HepG2 (cell line): ENCODE results near the gene ADARB1. TPM values are rescaled to one million over a fixed set of nuclear protein-coding genes. Genes with fewer than 3 reads are reported as not detected.

Experiments
- ATAC-seq: fragments of 200-7000 bp; cut with Tn5 transposase; 3 replicates; pipeline ENCODE4 v1.9.1; 2020; ENCODE audit warnings: mild to moderate bottlenecking, moderate library complexity
- BruUV-seq: library from RNA; stranded (reverse); fragments of 400-500 nt; replicated peaks from 2 replicates; lab custom pipeline; 2021; lab: Mats Ljungman, UMichigan
- CTCF ChIA-PET: fragments of 300-600 bp; formaldehyde crosslinking; extraction: SDS; loops from one replicate; lab custom pipeline; 2021; ENCODE audit warnings: low total read pairs, inconsistent platforms, low intra/inter-chr PET ratio; lab: Yijun Ruan, JAX
- POLR2A ChIA-PET: fragments of 350-600 bp; sonication (Branson Sonifier 250); formaldehyde crosslinking; loops from one replicate; lab custom pipeline; 2020; ENCODE audit warnings: antibody characterized with exemption, inconsistent platforms; lab: Yijun Ruan, JAX
- DNase-seq: peaks from one replicate; pipeline ENCODE4 v3.0.0-alpha.2; 2015; ENCODE audit warnings: low spot score
- FAIRE-seq: peaks from 3 replicates; lab custom pipeline; 2011; peaks lifted over from hg19 to GRCh38; lab: Jason Lieb, UNC
- H2AFZ ChIP-seq: one replicate; pipeline ENCODE4 v1.6.1; 2011; ENCODE audit warnings: low read length, inconsistent platforms
- H3K27ac ChIP-seq: fragments of 300-600 bp; 3 replicates; pipeline ENCODE4 v1.8.0; 2011; ENCODE audit warnings: mixed run types, mild to moderate bottlenecking, mixed read lengths, low read length, inconsistent platforms; ENCODE audit not compliant: insufficient read depth; ENCODE audit errors: extremely low read length
- H3K27me3 ChIP-seq, 2 experiments: fragments of 200-600 bp in 1 of 2; 2 replicates in 1 of 2; 3 replicates in 1 of 2; pipeline versions ENCODE4 v1.6.0 to v1.8.0; 2011; ENCODE audit warnings: low read length in 2 of 2, mild to moderate bottlenecking in 2 of 2, moderate library complexity in 2 of 2, inconsistent platforms in 1 of 2; ENCODE audit not compliant: insufficient read depth in 2 of 2, control insufficient read depth in 1 of 2
- H3K36me3 ChIP-seq, 2 experiments: fragments of 200-600 bp in 1 of 2; replicated peaks in 1 of 2; 2 replicates in 1 of 2; 3 replicates in 1 of 2; pipeline versions ENCODE4 v1.5.1 to v1.8.0; 2011; ENCODE audit warnings: low read length in 2 of 2, inconsistent platforms in 1 of 2; ENCODE audit not compliant: insufficient read depth in 2 of 2, control insufficient read depth in 1 of 2
- H3K4me1 ChIP-seq: 2 replicates; pipeline ENCODE4 v1.5.1; 2012; ENCODE audit warnings: low read length, inconsistent platforms; ENCODE audit not compliant: insufficient read depth
- H3K4me2 ChIP-seq: 2 replicates; pipeline ENCODE4 v1.6.0; 2011; ENCODE audit warnings: low read depth, low read length, inconsistent platforms
- H3K4me3 ChIP-seq, 3 experiments: fragments of 200-600 bp in 1 of 3; sonication (generic), shearing (Covaris generic) in 1 of 3; replicated peaks in 1 of 3; 2 replicates each; pipeline ENCODE4 v1.5.1; 2011 to 2016; ENCODE audit warnings: low read length in 3 of 3, inconsistent platforms in 2 of 3, low read depth in 2 of 3, mild to moderate bottlenecking in 2 of 3, control low read depth in 1 of 3, mixed read lengths in 1 of 3; ENCODE audit not compliant: insufficient read depth in 1 of 3
- H3K79me2 ChIP-seq: one replicate; pipeline ENCODE4 v1.6.1; 2011; ENCODE audit warnings: low read length, inconsistent platforms; ENCODE audit not compliant: insufficient read depth
- H3K9ac ChIP-seq: 2 replicates; pipeline ENCODE4 v1.6.0; 2011; ENCODE audit warnings: mild to moderate bottlenecking, low read depth, low read length, inconsistent platforms; ENCODE audit not compliant: insufficient read depth
- H3K9me3 ChIP-seq: 2 replicates; pipeline ENCODE4 v1.5.1; 2012; ENCODE audit warnings: mild to moderate bottlenecking, low read length
- H4K20me1 ChIP-seq: 2 replicates; pipeline ENCODE4 v1.6.0; 2011; ENCODE audit warnings: inconsistent platforms, mild to moderate bottlenecking, low read length, moderate library complexity; ENCODE audit not compliant: insufficient read depth
- ATAD3A ChIP-seq: sonication (generic); formaldehyde crosslinking; IDR thresholded peaks from 2 replicates; pipeline ENCODE4 v1.4.0; 2020; ENCODE audit warnings: missing genetic modification reagents
- ELF1 ChIP-seq: sonication (generic); formaldehyde crosslinking; IDR thresholded peaks from 2 replicates; pipeline ENCODE4 v1.4.0; 2020; ENCODE audit warnings: missing genetic modification reagents
- FIP1L1 ChIP-seq: fragments of 200-400 bp; formaldehyde crosslinking; IDR thresholded peaks from 2 replicates; pipeline ENCODE4 v1.6.1; 2018; ENCODE audit warnings: low read depth, mild to moderate bottlenecking, low read length, moderate library complexity, borderline replicate concordance; ENCODE audit not compliant: insufficient read depth
- GRHL1 ChIP-seq: sonication (generic); formaldehyde crosslinking; conservative IDR thresholded peaks from 2 replicates; pipeline ENCODE4 v1.8.0; 2022; ENCODE audit warnings: missing genetic modification reagents
- IRF2 ChIP-seq: IDR thresholded peaks from 2 replicates; pipeline ENCODE4 v1.6.1; 2018; ENCODE audit warnings: missing genetic modification reagents, missing compliant biosample characterization
- ISL2 ChIP-seq: sonication (generic); formaldehyde crosslinking; IDR thresholded peaks from 2 replicates; pipeline ENCODE4 v1.5.0; 2020; ENCODE audit warnings: missing genetic modification reagents
- MIER2 ChIP-seq: IDR thresholded peaks from 2 replicates; pipeline ENCODE4 v1.6.1; 2016; ENCODE audit warnings: missing biosample characterization, missing genetic modification reagents
- PAX8 ChIP-seq: sonication (generic); formaldehyde crosslinking; IDR thresholded peaks from 2 replicates; pipeline ENCODE4 v1.8.0; 2022; ENCODE audit warnings: mild to moderate bottlenecking, missing genetic modification reagents, borderline replicate concordance
- PCBP2 ChIP-seq: fragments of 200-400 bp; formaldehyde crosslinking; optimal IDR thresholded peaks from 2 replicates; pipeline ENCODE3; 2018; ENCODE audit warnings: low read length, low read depth; ENCODE audit not compliant: poor library complexity, severe bottlenecking
- POLR2A ChIP-seq, 2 experiments: IDR thresholded peaks; 2 replicates each; pipeline ENCODE4 v1.6.1; 2011; ENCODE audit warnings: low read depth in 2 of 2, low read length in 2 of 2, mild to moderate bottlenecking in 1 of 2, moderate library complexity in 1 of 2; ENCODE audit not compliant: insufficient read depth in 1 of 2
- REXO4 ChIP-seq: sonication (generic); formaldehyde crosslinking; IDR thresholded peaks from 2 replicates; pipeline ENCODE4 v1.8.0; 2022; ENCODE audit warnings: missing genetic modification reagents, mild to moderate bottlenecking, borderline replicate concordance
- U2AF2 ChIP-seq: fragments of 200-400 bp; formaldehyde crosslinking; IDR thresholded peaks from 2 replicates; pipeline ENCODE4 v1.6.1; 2017; ENCODE audit warnings: low read depth, mild to moderate bottlenecking, low read length
- ZKSCAN1 ChIP-seq: fragments of 150-350 bp; IDR thresholded peaks from 2 replicates; pipeline ENCODE4 v1.6.1; 2014; ENCODE audit warnings: low read length
- ZNF24 ChIP-seq: fragments of 450-650 bp; IDR thresholded peaks from 2 replicates; pipeline ENCODE4 v1.6.1; 2017; ENCODE audit warnings: antibody characterized with exemption, mild to moderate bottlenecking
- ZNF276 ChIP-seq: sonication (generic); formaldehyde crosslinking; IDR thresholded peaks from 2 replicates; pipeline ENCODE4 v1.4.0; 2020; ENCODE audit warnings: mild to moderate bottlenecking, low read depth, missing genetic modification reagents
- ZNF563 ChIP-seq: sonication (generic); formaldehyde crosslinking; IDR thresholded peaks from 2 replicates; pipeline ENCODE4 v1.8.0; 2022; ENCODE audit warnings: mild to moderate bottlenecking, moderate library complexity, missing genetic modification reagents
- ZNF773 ChIP-seq: sonication (generic); formaldehyde crosslinking; IDR thresholded peaks from 2 replicates; pipeline ENCODE4 v1.4.0; 2020; ENCODE audit warnings: missing genetic modification reagents, borderline replicate concordance
- WGBS: methylation state at CpG from one replicate; pipeline ENCODE4 v1.1.6; 2017; ENCODE audit warnings: low lambda C conversion rate; 5-methylcytosine and 5-hydroxymethylcytosine counted together
- in situ Hi-C: cut with HindIII; loops from 2 replicates; pipeline ENCODE4 v1.10.0; 2017; ENCODE audit warnings: low pct_unique_long_range_greater_than_20kb; ENCODE audit not compliant: extremely low pct_ligation_motif_present
- intact Hi-C: fragments of 100-400 bp; cut with micrococcal nuclease; formaldehyde crosslinking; loops from one replicate; pipeline ENCODE4 v1.10.0; 2022; ENCODE audit not compliant: unreplicated experiment
- polyA plus RNA-seq, 8 experiments: library from polyadenylated mRNA; depleted of rRNA in 3 of 8; stranded (reverse) in 7 of 8; unstranded in 1 of 8; fragments of >200 nt; fragmentation: Illumina TruSeq in 4 of 8; extraction: Trizol in 4 of 8; gene quantifications; 2 replicates each; pipeline versions ENCODE4 v1.2.1 to v1.2.3, GENCODE V29; 2011 to 2016; ENCODE audit warnings: low read depth in 4 of 8, missing spikeins in 1 of 8, mixed read lengths in 1 of 8; ENCODE audit not compliant: insufficient read depth in 1 of 8
- total RNA-seq, 5 experiments: library from RNA; depleted of rRNA; stranded (reverse); fragments of >200 nt; fragmentation: Illumina TruSeq; extraction: Trizol; gene quantifications; 2 replicates each; pipeline ENCODE4 v1.2.3, GENCODE V29; 2016; ENCODE audit warnings: low read depth in 1 of 5
- TF ChIP-seq, protein P1 (sequence below): sonication (generic); formaldehyde crosslinking; IDR thresholded peaks from 2 replicates; pipeline ENCODE4 v1.8.1; 2023; ENCODE audit warnings: mild to moderate bottlenecking, missing genetic modification reagents, borderline replicate concordance

Gene ADARB1
- total and polyA plus RNA-seq, 2 of the 13 experiments (the other 11 are each of a cell fraction or from before 2014, with no cell fraction given) = 6.6 to 10.0 TPM

GRCh38 chr21:45045481-45045880, 28.9 kb upstream of the ADARB1 start:
- CTCF ChIA-PET = no interaction called here
- Histone ChIP-seq H3K4me3 (no peak overlapping the region), H3K79me2 (no peaks in the 10 kb centered on the region), H2AFZ (no peak overlapping the region), H3K36me3 (no peaks in the 10 kb centered on the region), H3K4me1 (peaks cover 27% of the 10 kb centered on the region), H3K4me2 (no peak overlapping the region), H3K27me3 (peaks cover 8 to 59% of the 10 kb centered on the region in 2 experiments; a peak in 4 of 5 replicates), H4K20me1 (no peaks in the 10 kb centered on the region), H3K27ac (no peak overlapping the region), H3K9me3 (peaks cover 17% of the 10 kb centered on the region), H3K9ac (no peak overlapping the region)
- TF ChIP-seq ZNF773 (CRISPR knock-in tag) = no peak
- TF ChIP-seq ATAD3A = no peak
- no peak for TF ChIP-seq POLR2A (IDR thresholded peaks at IDR 0.05; ENCODE audit: insufficient read depth in 1 of 2, low read depth in 2 of 2, low read length in 2 of 2)
- TF ChIP-seq ZKSCAN1 = no peak
- TF ChIP-seq GRHL1 = no peak
- no peak for TF ChIP-seq REXO4 (CRISPR knock-in tag)
- TF ChIP-seq, protein P1, sequence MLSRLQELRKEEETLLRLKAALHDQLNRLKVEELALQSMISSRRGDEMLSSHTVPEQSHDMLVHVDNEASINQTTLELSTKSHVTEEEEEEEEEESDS = no peak
- TF ChIP-seq ZNF563 = no peak
- TF ChIP-seq PCBP2 = no peak
- no peak for TF ChIP-seq ZNF276 (CRISPR knock-in tag)
- no peak for TF ChIP-seq ISL2
- no peak for TF ChIP-seq MIER2
- TF ChIP-seq ZNF24 = no peak
- no peak for TF ChIP-seq U2AF2
- no peak for TF ChIP-seq IRF2 (CRISPR knock-in tag)
- TF ChIP-seq FIP1L1 = no peak
- TF ChIP-seq ELF1 (CRISPR knock-in tag) = no peak
- no peak for TF ChIP-seq PAX8
- ATAC-seq = no peak
- BruUV-seq = no TSS peak
- POLR2A ChIA-PET = no interaction called here
- no peak for FAIRE-seq
- WGBS = 24% methylated on average over 5 of the region's 5 CpGs
- no peak for DNase-seq
- in situ Hi-C loops = no loop called here
- intact Hi-C loops = no loop called here
